Mesenteric fat pad (tissue), 1 donor: ENCODE results near the gene SIN3A. TPM values are rescaled to one million over a fixed set of nuclear protein-coding genes. Genes with fewer than 3 reads are reported as not detected.
"Not testable (repeated sequence)": the region's sequence is repeated elsewhere in the genome, so short reads cannot be mapped to it uniquely, and the experiment has no call there.

Source experiments
- DNase-seq: peaks from one replicate; pipeline ENCODE4 v3.0.0-alpha.2; 2020; ENCODE audit warnings: low spot score
- long read RNA-seq: library from polyadenylated mRNA; unstranded; transcript quantifications from one replicate; pipeline ENCODE4 v2.0.0, GENCODE V29; 2020
- total RNA-seq: library from RNA; stranded (reverse); fragmentation: NEBNext Ultra II Directional; extraction: Animal tissue kit (Norgen Biotek cat#: 25700); gene quantifications from one replicate; pipeline ENCODE4 v1.2.1, GENCODE V29; 2021
- donor health status: DM: yes; HTN: yes; CAD: no.

Gene SIN3A
- 41.9 TPM for total RNA-seq
- long read RNA-seq, partial matches to known transcripts = 14 of 17 reads
- long read RNA-seq, other reads (novel, unspliced or antisense) = 2 of 17 reads

DNA sequence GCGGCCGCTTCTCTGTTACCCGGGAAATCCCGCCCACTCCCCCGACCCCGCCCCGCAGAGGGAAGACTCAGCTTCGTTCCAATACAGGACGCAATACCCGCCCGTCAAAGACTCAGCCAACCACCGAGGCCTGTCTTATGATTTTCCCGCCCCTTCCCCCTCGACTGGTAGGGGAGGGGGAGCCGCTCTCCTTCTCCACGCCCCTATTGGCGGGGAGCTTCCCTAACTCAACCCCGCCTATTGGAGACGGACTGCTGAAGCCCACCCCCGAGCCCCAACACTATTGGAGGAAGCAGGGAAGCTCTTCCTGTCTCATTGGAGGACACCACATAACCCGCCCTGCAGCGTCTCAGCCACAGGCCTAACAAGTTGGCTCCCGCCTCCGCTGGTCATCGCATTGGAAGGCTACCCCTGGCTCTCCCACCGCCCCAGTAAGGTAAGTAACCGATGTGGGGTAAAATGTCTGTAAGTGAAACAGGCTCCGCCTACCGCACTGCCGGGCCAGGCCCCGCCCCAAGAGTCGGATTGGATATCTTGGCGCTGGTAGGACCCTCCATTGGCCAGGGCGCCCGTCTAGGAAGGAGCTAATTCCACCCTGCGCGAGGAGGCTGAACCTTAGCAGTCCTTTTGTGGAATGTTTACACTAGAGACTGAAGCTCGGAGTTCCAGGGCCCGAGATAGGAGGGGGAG lies at the start of gene SIN3A:
Gene SIN3A (minus strand): TSS at position 17 of the 690 bp plus-strand sequence. CDS start 21,315 bp downstream, outside the sequence.
- DNase-seq = peak; percentile 100

DNA sequence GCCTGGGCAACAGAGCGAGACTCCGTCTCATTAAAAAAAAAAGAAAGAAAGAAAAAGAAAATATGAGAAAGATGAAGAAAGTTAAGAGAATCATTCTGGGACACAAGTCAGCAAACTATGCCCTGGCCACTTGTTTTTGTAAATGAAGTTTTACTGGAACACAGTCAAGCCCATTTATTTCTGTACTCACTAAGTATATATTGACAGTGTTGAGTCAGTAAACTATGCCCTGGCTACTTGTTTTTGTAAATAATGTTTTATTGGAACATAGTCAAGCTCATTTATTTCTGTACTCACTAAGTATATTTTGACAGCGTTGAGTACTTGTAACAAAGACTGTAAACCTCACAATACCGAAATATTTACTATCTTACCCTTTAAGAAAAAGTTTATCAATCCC lies 42.2 kb upstream of the SIN3A start:
- no peak for DNase-seq

DNA sequence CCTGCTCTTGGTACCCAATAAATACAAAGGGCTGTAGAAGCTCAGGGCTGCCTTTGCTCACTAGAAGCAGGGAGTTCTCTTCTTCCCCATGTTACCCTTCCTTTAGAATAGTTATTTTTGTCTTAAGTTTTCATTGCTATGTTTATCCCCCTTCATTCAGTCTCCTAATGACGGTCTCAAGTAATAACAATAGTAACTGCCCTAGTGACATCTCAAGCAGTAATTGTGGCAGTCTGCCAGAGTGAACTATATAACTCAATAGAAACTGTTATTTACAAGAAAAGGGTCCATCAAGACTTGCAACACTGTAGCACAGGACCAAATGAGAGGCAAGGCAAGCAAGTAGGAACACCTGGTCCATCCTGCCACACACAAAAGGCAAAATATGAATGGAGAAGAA lies 32.5 kb upstream of the SIN3A start:
- DNase-seq = no peak

DNA sequence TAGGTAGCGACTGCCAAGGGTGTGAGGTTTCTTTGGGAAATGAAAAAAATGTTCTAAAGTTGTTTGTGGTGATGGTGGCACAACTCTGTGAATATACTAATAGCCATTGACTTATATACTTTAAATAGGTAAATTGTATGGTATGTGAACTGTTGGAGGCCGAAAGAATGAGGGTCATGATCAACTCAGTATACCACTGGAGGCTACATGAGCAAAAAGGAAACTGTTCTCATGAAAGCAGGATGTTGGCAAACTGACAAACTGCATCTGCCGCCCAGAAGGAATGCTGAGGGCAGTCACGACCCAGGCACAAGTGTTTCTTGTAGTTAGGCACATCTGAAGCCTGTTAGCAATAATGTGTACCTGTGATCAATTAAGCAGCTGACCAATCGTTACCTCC lies 32.1 kb upstream of the SIN3A start:
- not testable (repeated sequence) for DNase-seq

DNA sequence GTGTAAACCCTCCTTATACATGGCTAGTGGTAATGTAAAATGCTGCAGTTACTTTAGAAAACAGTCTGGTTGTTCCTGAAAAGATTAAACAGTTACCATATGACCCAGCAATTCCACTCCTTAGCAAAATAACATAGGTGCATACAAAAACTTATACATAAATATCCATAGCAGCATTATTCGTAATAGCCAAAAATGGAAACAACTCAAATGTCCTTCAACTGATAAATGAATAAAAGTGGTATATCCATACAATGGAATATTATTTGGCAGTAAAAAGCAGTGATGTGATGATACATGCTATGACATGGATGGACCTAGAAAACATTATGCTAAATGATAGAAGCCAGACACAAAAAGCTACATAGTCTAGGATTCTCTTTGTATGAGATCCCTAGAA lies 31.6 kb upstream of the SIN3A start:
- no peak for DNase-seq

DNA sequence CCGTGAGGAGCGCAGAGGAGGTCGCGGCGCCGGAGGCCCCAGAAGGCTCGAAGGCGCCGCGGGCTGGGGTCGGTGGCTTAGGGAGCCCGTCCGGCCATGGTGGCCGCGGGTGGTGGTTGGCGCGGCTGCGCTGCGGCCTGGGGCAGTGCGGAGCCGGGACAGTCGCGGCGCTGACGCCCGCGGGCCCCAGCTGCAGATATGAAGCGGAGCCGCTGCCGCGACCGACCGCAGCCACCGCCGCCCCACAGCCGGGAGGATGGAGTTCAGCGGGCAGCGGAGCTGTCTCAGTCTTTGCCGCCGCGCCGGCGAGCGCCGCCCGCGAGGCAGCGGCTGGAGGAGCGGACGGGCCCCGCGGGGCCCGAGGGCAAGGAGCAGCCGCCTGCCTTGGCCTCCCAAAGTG lies 29.0 kb upstream of the SIN3A start:
- DNase-seq = not testable (repeated sequence)

DNA sequence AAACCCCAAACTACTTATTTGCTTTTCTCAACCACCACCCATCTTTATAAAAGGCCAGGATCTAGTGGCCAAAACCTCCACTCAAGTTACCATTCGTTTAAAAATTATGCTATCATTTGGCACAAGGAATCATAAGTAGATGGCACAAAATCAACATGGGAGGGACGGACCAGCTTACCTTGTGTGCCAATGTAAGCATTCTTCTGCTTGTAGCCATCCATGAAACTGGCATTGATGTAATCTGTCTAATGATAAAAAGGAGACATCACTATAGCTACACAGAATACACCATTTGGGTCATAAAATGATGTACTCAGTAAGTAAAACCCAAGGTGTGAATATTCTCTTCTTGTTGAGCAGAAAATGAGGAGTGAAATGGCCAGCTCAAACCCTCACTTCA lies 28.2 kb upstream of the SIN3A start:
- DNase-seq = no peak

DNA sequence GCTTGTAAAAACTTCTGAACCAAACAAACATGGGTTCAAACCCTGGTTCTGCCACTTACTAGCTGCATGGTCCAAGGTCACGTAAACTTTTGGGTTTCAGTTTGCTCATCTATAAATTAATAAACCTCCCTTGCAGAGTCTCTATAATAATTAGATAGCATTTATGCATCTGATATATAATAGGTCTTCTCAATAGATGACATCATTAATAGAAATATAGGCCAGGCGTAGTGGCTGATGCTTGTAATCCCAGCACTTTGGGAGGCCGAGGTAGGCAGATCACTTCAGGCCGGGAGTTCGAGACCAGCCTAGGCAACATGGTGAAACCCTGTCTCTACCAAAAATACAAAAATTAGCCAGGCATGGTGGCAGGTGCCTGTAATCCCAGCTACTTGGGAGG lies 25.6 kb upstream of the SIN3A start:
- DNase-seq = not testable (repeated sequence)

DNA sequence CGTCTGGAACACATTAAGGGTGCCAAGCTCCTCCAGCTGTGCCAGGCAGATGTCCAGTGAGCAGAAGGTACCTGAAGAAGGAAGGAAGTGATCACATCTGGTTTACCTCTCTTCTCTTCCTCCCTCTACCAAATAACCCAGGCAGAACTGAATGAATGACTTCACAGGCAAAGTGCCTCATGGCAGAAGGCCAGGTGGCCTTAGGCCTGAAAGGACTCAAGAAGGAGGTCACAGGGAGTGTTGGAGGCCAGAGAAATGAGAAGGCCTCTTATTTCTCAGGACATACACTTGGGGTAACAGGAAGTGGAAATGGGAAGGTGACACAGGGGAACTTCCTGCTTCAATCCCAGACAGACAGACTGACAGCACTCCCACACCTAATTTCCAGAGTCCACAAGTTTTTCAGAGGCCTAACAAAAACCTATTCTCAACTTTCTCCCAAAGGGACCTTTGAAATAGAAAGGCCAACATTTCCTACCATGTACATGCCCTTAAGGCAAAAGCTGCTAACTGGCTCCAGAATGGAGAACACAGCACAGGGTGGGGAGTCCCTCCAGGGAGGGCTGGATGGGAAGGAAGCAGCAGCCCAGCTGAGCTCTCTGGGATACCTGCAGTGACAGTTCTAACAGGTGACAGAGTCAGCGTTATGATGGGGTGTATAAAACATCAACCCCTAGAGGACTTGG lies 17.6 kb upstream of the SIN3A start:
- DNase-seq = no peak

DNA sequence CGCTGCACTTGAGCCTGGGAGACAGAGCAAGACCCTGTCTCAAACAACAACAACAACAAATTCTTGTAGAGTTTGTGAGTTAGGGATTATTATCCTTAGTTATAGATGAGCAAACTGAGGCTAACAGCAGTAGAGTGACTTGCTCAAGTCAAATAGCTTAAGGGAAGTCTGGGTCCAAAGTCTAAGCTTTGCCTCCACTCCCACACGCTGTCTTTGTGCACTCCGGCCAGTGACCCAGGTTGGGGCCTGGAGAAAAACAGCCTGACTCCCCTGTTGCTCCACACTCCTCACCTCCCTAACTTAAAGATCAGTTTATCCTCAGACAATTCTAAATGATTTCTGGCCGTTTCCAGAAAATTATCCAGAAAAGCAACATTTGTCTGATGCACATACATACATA lies 9.2 kb upstream of the SIN3A start:
- no peak for DNase-seq

DNA sequence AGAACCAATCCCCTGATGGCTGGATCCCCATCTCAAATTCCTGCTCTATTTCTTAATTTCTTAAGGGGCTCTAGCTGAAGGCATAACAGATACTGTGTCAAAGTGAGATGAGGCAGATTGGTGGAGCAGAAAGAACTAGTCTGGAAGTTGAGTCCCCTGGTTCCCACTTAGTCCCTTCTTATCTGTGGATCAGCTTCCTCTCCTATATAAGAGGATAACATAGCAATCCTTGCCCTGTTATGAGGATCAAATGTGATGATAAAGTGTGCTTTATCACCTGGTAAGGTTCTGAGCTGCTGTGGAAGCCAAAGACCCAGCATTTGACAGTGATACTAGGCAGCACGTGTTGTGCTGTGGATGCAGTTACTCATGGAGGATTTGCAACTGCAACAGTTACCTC lies 8.1 kb upstream of the SIN3A start:
- no peak for DNase-seq

DNA sequence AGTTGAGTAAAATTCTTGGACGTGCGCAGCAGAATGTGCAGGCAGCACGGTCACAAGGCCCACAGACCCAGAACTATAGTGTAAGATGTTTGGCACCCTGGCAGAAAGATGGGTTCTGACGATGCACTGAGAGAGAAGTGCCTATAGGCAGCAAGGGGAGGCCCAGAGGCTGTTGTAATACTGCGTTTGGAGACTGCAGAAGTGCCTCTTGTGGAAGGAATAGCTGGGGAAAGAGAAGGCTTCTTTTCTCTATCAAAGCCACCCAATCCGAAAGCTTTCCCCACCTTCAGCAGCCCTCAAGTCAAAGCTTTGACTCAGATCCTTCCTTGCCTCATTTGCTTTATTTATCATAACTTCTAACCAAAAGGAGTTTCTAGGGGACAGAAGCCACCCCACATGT lies 5.2 kb upstream of the SIN3A start:
- DNase-seq = no peak

DNA sequence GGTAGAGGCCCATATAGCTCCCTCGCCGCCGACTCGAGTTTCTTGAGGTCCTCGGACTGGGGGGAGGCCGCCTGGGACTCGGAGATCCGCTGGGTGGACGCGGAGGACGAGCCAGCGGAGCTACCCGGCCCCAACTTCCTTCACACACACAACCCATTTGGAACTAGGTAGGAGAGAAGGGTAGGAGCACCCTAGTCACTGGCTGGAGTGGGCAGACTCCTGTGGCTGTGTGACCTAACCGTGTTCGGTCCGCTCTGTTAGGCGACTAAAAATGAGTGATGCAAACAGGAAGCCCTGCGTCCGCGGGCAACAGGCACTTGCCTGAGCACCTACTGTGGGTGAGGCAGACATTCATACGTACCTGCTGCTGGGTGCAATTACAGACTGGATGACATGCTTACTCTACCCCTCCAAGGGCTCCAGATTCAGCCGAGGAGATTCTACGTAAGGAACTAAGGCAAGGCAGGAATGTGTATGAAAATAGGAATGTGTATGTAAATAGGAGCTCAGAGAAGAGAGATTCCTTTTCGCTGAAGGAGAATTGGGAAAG lies 4.6 kb upstream of the SIN3A start:
- DNase-seq = no peak

DNA sequence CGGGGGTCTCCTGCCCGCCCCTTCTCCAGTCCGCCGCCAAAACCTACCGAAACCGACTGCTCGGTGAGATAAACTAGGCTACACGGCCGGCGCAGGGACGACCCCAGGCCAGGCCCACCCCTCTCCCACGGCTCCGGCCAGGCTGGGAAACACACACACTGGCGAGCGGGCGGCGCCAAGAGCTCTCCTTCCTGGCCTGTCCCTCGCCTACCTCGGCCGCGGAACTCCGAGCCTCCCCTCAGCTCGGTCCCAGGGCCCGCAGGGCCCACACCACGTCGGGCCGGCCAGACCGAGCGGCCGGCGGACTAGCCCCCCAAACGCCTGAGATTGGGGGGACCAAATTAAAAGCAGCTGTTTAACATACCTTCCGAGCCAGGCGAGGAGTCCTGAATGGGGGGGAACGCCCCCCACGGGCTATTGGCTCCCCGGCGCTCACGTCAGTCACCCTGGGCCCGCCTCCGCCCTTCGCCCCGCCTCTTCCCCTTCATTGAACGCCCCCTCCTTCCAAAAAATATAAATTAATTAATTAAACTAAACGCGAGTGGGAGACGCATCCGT lies 4.0 kb upstream of the SIN3A start:
- peak; percentile 95 for DNase-seq

DNA sequence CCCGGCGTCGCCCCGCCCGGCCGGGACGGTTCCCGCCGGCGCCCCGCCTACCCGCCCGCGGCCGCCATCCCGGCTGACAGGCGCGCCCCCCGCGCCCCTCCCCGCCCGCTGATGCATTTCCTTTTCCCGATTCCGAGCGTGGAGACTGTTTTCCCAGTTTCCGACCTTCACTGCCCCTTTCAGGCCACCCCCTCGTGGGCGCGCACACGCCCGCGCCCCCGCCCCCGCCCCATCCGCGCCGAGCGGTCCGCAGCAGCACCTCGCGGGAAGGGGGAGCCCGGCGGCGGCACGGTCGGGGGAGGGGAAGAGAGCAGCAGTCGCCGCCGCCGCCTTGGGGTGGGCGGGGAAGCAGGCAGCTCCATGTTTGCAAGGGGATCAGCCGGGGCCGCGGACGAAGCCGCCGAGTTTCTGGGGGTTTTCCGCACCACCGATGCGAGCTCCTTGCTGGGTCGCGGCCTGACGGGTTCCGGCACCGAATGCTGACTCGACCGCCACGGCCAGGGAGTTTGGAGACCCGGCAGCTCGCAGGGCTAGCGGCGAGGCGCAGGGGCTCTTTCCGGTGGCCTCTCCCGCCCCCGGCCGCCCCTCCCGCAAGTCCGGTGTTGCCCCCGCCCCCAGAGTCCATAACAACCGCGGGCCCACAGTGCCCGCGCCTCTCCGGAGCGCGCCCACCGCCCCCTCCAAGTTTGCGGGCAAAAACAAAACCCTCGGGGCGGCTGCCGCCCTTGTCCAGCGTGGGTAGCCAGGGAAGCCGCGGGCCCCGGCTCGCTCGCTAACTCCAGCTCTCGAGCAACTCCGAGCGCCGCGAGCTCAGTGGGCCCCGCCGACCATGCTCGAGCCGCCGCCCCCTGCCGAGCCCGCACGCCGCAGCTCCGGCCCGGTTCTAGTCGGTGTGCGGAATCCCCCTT lies 3.2 kb upstream of the SIN3A start:
- DNase-seq = peak; percentile 94

DNA sequence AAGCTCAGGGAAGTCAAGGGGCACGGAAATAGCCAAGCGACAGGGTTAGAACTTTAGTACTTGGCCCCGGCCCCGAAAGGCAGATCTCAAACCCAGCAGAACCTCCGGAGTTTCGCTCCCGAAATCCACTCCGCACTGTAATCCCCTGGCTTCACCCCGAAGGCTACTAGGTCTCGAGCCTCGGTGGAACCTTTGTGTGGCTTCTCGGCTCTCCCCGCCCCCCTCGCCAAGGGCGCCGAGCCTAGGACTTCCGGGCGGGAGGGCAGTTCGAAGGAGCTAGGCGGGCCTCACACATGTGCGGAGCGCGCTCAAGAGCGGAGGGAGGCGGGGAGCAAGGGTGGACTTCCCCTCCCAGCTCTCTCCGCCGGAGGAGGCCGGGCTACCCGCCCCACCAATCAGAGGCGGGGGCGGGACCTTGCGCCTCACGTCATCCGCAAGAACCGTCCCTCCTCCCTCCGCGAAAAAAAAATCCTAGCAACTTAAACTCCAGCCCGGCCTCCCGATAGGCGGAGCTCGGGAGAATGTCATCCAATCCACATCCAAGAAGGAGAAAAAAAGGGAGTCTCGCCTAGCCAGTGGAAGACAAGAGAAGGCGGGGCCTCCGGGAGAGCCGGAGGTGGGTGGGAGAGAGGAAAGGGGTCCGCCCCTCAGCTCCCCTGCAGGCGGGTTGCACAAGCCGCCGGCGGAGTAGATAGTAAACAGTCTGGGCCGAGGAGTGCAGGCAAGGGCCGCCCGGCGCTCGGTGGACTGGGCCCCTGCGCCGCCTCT lies 2.4 kb upstream of the SIN3A start:
- peak; percentile 98 for DNase-seq

DNA sequence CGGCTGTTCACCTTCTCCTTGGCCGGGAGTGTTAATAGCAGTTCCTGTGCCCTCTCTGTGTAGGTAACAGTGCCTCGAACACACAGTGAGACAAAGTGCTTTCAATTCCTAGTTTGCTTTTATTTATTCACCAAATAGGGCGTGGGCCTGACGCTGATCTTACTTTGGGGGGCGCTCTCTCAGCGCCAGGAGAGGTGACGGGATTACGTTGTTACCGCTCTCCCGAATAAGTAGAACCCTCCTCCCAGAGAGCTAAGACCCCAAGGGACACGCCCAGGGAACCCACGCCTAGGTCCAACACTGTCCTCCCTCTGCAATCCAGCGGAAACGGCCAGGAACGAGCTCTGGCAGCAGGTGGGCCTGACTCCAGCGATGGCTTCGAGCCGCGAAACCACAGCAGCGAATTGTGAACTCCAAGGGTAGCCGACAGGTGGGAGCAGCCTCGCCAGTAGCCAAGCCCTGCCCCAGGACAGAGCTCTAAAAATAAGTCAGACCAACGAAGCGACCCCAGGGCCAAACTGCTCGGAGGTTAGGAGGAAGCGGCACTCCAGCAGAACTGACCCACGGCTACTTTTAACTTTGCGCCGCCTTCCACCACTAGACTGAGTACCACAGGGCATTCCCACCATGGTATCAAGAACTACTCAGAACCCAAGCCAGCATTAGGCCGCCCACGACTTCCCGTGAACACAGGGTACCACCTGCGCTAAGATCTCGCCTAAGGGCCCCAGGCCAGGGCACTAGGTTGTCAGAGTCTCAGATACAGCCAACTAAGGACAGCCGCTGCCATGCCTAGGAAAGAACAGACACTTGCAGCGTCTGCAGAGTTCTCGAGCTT lies 1.6 kb upstream of the SIN3A start:
- no peak for DNase-seq

DNA sequence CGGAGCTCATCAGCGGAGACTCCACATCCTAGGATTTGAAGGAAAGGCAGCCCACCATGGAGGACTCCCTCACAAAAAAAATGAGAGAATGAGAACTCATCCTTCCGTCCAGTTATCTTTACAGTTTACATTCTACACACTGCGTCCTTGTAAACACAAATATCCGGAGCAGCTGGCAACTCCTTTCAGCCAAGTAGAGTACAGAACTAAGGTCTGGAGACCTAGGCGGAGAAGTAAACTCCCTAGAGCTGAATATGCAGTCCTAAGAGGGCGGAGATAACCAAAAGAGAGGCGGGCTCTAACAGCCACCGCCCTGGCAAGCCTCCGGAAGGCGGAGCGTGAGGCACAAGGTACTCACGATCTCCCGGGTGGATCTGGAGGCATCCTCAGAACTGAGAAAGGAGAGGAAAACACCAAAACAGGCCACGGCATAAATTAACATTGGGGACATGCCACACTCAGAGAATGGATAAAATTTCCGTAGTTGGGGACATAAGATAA lies 924 bp upstream of the SIN3A start:
- DNase-seq = peak; percentile 92

DNA sequence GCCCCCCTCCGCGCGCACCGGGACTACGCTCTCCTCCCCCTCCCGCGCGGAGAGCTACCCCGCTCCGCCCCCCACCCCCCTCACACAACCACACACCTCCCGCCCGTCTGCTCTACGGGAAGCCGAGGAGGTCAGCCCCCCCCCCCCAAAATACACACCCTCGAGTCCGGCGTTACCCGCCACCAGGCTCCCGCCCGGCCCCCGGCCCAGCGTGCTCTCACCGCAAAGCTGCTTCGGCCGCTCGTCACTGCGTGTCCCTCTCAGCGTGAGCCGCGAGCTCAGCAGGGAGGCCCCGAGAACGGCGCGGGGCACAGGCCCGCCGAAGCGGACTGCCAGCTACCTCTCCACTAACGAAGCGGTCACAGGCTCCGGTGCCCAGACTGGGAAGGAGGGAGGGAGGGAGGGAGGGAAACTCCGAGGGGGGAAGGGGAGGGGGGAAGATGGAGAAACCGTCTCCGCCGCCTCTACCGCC lies 252 bp downstream of the SIN3A start:
- no peak for DNase-seq
